K562 (cell line): ENCODE data around the gene FAM20B. TPM values are rescaled to one million over a fixed set of nuclear protein-coding genes. Genes with fewer than 3 reads are reported as not detected.

Experiments
- CREB1 ChIP-seq, 2 experiments: sonication (generic) in 1 of 2; formaldehyde crosslinking in 1 of 2; IDR thresholded peaks; 2 replicates each; pipeline versions ENCODE4 v1.6.1 to v1.8.0; 2012 to 2022; ENCODE audit warnings: inconsistent platforms in 1 of 2, mild to moderate bottlenecking in 1 of 2, missing genetic modification reagents in 1 of 2, moderate library complexity in 1 of 2
- CSDE1 ChIP-seq, 2 experiments: fragments of 450-650 bp; IDR thresholded peaks; 2 replicates each; pipeline ENCODE4 v1.6.1; 2016; ENCODE audit warnings: mild to moderate bottlenecking in 1 of 2
- FUS ChIP-seq: fragments of 200-400 bp; formaldehyde crosslinking; optimal IDR thresholded peaks from 2 replicates; pipeline ENCODE3; 2017; ENCODE audit warnings: low read depth, low read length
- JUND ChIP-seq, 2 experiments: IDR thresholded peaks; 2 replicates in 1 of 2; 3 replicates in 1 of 2; pipeline ENCODE4 v1.6.1; 2011; ENCODE audit warnings: borderline replicate concordance in 2 of 2, low read depth in 2 of 2, low read length in 2 of 2, improper control_type of control experiment in 1 of 2, missing biosample characterization in 1 of 2, missing genetic modification characterization in 1 of 2, missing genetic modification reagents in 1 of 2
- RFX7 ChIP-seq: fragments of 250-450 bp; sonication (Bioruptor Pico); IDR thresholded peaks from 2 replicates; pipeline ENCODE4 v1.5.1; 2021; ENCODE audit warnings: mild to moderate bottlenecking
- SOX6 ChIP-seq: fragments of 450-650 bp; IDR thresholded peaks from 2 replicates; pipeline ENCODE4 v1.6.1; 2014; ENCODE audit warnings: mild to moderate bottlenecking
- ZNF23 ChIP-seq: fragments of 250-450 bp; sonication (Bioruptor Pico); IDR thresholded peaks from 2 replicates; pipeline ENCODE4 v1.4.0; 2020; ENCODE audit warnings: mild to moderate bottlenecking
- ZNF780A ChIP-seq: fragments of 250-450 bp; sonication (Bioruptor Pico); IDR thresholded peaks from 2 replicates; pipeline ENCODE4 v1.5.0; 2021; ENCODE audit warnings: mild to moderate bottlenecking
- polyA plus RNA-seq, 8 experiments: library from polyadenylated mRNA; depleted of rRNA in 4 of 8; stranded (reverse) in 5 of 8; unstranded in 3 of 8; fragments of >200 nt; fragmentation: Nextera tagmentation in 2 of 8; fragmentation: Illumina TruSeq in 1 of 8; extraction: Ambion mirVana in 2 of 8; extraction: Trizol in 1 of 8; gene quantifications; 2 replicates each; pipeline versions ENCODE4 v1.2.1 to v1.2.3, GENCODE V29; 2011 to 2014; ENCODE audit warnings: inconsistent platforms in 1 of 8, missing spikeins in 1 of 8
- total RNA-seq, 7 experiments: library from RNA; depleted of rRNA in 6 of 7; stranded (reverse); fragments of >200 nt in 6 of 7; fragmentation: Illumina TruSeq in 2 of 7; extraction: Trizol in 2 of 7; gene quantifications; 2 replicates each; pipeline versions ENCODE4 v1.2.1 to v1.2.3, GENCODE V29; 2011 to 2021; ENCODE audit warnings: low replicate concordance in 1 of 7
- TF ChIP-seq, protein P1 (sequence below): sonication (generic); formaldehyde crosslinking; IDR thresholded peaks from 2 replicates; pipeline ENCODE4 v1.8.0; 2023; ENCODE audit warnings: missing genetic modification reagents, mild to moderate bottlenecking, borderline replicate concordance
- TF ChIP-seq, protein P2 (sequence below): fragments of 450-650 bp; conservative IDR thresholded peaks from 2 replicates; pipeline ENCODE4 v1.6.1; 2016; ENCODE audit warnings: missing genetic modification characterization, low read depth, mild to moderate bottlenecking, missing compliant biosample characterization, moderate library complexity
- TF ChIP-seq, protein P3 (sequence below): sonication (generic); formaldehyde crosslinking; IDR thresholded peaks from 2 replicates; pipeline ENCODE4 v1.5.0; 2020; ENCODE audit warnings: missing genetic modification reagents
- TF ChIP-seq, protein P4 (sequence below): fragments of 450-650 bp; IDR thresholded peaks from 2 replicates; pipeline ENCODE4 v1.6.1; 2017; ENCODE audit warnings: mild to moderate bottlenecking, moderate library complexity
- TF ChIP-seq, protein P5 (sequence below): sonication (generic); IDR thresholded peaks from 2 replicates; pipeline ENCODE4 v1.6.1; 2016
- TF ChIP-seq, protein P6 (sequence below): fragments of 450-650 bp; formaldehyde crosslinking; IDR thresholded peaks from 2 replicates; pipeline ENCODE4 v1.4.0; 2020; ENCODE audit warnings: mild to moderate bottlenecking, moderate library complexity

FAM20B gene
- total and polyA plus RNA-seq, 9 of the 15 experiments (the other 6 are each of a cell fraction or from before 2014, with no cell fraction given): 7.2 to 67.5 (median 42.9) TPM

DNA sequence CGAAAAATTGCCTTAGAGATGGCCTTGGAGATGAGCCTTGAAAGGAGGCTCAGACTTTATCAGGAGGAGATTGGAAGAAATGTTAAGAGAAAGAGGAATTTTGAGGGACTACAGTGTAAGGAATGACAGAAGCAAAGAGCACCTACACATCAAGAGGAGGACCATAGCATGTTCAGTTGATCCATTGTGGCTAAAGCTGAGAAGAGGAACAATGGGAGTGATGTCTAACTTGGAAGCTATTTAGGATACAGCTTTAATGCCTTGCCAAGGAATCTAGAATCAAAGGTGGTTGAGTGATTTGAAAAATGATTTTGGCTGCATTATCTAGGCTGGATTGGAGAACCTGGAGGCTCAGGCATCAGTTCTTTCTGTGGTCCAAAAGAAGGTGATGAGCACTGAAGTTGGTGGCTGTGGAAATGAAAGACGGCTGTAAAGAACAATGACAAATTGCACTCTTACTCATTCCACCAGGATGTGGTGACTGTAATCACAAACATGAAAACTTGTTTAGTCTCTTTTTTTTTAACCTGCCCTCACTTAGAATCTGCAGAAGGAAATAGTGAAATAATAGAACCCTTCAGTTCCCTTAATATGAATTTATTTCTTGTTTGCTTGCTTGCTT is 11.3 kb downstream of the FAM20B start (continued):
- TF ChIP-seq, protein P1, sequence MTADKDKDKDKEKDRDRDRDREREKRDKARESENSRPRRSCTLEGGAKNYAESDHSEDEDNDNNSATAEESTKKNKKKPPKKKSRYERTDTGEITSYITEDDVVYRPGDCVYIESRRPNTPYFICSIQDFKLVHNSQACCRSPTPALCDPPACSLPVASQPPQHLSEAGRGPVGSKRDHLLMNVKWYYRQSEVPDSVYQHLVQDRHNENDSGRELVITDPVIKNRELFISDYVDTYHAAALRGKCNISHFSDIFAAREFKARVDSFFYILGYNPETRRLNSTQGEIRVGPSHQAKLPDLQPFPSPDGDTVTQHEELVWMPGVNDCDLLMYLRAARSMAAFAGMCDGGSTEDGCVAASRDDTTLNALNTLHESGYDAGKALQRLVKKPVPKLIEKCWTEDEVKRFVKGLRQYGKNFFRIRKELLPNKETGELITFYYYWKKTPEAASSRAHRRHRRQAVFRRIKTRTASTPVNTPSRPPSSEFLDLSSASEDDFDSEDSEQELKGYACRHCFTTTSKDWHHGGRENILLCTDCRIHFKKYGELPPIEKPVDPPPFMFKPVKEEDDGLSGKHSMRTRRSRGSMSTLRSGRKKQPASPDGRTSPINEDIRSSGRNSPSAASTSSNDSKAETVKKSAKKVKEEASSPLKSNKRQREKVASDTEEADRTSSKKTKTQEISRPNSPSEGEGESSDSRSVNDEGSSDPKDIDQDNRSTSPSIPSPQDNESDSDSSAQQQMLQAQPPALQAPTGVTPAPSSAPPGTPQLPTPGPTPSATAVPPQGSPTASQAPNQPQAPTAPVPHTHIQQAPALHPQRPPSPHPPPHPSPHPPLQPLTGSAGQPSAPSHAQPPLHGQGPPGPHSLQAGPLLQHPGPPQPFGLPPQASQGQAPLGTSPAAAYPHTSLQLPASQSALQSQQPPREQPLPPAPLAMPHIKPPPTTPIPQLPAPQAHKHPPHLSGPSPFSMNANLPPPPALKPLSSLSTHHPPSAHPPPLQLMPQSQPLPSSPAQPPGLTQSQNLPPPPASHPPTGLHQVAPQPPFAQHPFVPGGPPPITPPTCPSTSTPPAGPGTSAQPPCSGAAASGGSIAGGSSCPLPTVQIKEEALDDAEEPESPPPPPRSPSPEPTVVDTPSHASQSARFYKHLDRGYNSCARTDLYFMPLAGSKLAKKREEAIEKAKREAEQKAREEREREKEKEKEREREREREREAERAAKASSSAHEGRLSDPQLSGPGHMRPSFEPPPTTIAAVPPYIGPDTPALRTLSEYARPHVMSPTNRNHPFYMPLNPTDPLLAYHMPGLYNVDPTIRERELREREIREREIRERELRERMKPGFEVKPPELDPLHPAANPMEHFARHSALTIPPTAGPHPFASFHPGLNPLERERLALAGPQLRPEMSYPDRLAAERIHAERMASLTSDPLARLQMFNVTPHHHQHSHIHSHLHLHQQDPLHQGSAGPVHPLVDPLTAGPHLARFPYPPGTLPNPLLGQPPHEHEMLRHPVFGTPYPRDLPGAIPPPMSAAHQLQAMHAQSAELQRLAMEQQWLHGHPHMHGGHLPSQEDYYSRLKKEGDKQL (CRISPR knock-in tag): no peak
- TF ChIP-seq, protein P2, sequence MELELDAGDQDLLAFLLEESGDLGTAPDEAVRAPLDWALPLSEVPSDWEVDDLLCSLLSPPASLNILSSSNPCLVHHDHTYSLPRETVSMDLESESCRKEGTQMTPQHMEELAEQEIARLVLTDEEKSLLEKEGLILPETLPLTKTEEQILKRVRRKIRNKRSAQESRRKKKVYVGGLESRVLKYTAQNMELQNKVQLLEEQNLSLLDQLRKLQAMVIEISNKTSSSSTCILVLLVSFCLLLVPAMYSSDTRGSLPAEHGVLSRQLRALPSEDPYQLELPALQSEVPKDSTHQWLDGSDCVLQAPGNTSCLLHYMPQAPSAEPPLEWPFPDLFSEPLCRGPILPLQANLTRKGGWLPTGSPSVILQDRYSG: no peak
- no peak for TF ChIP-seq ZNF780A (CRISPR knock-in tag)
- TF ChIP-seq, protein P3, sequence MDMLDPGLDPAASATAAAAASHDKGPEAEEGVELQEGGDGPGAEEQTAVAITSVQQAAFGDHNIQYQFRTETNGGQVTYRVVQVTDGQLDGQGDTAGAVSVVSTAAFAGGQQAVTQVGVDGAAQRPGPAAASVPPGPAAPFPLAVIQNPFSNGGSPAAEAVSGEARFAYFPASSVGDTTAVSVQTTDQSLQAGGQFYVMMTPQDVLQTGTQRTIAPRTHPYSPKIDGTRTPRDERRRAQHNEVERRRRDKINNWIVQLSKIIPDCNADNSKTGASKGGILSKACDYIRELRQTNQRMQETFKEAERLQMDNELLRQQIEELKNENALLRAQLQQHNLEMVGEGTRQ (CRISPR knock-in tag): no peak
- TF ChIP-seq RFX7 (CRISPR knock-in tag): no peak
- TF ChIP-seq, protein P4, sequence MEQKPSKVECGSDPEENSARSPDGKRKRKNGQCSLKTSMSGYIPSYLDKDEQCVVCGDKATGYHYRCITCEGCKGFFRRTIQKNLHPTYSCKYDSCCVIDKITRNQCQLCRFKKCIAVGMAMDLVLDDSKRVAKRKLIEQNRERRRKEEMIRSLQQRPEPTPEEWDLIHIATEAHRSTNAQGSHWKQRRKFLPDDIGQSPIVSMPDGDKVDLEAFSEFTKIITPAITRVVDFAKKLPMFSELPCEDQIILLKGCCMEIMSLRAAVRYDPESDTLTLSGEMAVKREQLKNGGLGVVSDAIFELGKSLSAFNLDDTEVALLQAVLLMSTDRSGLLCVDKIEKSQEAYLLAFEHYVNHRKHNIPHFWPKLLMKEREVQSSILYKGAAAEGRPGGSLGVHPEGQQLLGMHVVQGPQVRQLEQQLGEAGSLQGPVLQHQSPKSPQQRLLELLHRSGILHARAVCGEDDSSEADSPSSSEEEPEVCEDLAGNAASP: no peak
- TF ChIP-seq CSDE1 (IDR thresholded peaks at IDR 0.05): no peak
- TF ChIP-seq, protein P5, sequence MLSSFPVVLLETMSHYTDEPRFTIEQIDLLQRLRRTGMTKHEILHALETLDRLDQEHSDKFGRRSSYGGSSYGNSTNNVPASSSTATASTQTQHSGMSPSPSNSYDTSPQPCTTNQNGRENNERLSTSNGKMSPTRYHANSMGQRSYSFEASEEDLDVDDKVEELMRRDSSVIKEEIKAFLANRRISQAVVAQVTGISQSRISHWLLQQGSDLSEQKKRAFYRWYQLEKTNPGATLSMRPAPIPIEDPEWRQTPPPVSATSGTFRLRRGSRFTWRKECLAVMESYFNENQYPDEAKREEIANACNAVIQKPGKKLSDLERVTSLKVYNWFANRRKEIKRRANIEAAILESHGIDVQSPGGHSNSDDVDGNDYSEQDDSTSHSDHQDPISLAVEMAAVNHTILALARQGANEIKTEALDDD: peak; percentile 43; the same call in 1 of the 2 replicates
- TF ChIP-seq CREB1 (IDR thresholded peaks at IDR 0.05): no peak
- TF ChIP-seq CREB1 (CRISPR knock-in tag; IDR thresholded peaks at IDR 0.05): no peak
- TF ChIP-seq ZNF23: no peak
- no peak for TF ChIP-seq JUND (IDR thresholded peaks at IDR 0.05; ENCODE audit: borderline replicate concordance, low read depth, low read length)
- 0 out of 3 replicates have a peak, but pooled peaks have one; percentile 10 for TF ChIP-seq JUND (tag; IDR thresholded peaks at IDR 0.05; ENCODE audit: borderline replicate concordance, low read depth, low read length)
- TF ChIP-seq, protein P6, sequence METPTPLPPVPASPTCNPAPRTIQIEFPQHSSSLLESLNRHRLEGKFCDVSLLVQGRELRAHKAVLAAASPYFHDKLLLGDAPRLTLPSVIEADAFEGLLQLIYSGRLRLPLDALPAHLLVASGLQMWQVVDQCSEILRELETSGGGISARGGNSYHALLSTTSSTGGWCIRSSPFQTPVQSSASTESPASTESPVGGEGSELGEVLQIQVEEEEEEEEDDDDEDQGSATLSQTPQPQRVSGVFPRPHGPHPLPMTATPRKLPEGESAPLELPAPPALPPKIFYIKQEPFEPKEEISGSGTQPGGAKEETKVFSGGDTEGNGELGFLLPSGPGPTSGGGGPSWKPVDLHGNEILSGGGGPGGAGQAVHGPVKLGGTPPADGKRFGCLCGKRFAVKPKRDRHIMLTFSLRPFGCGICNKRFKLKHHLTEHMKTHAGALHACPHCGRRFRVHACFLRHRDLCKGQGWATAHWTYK (CRISPR knock-in tag): no peak
- TF ChIP-seq SOX6: peak; percentile 49; the same call in 1 of the 2 replicates
- no peak for TF ChIP-seq FUS
